Endothelial cell of umbilical vein (primary cell): ENCODE results near the gene KRTAP26-1.

ENCODE experiments used
- CTCF ChIP-seq, 2 donors: IDR thresholded peaks; 1 replicate in 1 of 2; 2 replicates in 1 of 2; pipeline ENCODE4 v1.5.1; 2011; ENCODE audit warnings: low read length in 2 of 2, mild to moderate bottlenecking in 2 of 2, moderate library complexity in 2 of 2, control low read depth in 1 of 2, inconsistent platforms in 1 of 2, low read depth in 1 of 2; ENCODE audit not compliant: insufficient read depth in 1 of 2; ENCODE audit errors: extremely low read depth in 1 of 2
- JUN ChIP-seq: IDR thresholded peaks from 2 replicates; pipeline ENCODE4 v1.6.1; 2011; ENCODE audit warnings: borderline replicate concordance, low read depth; ENCODE audit not compliant: insufficient read length, insufficient read depth
- POLR2A ChIP-seq: IDR thresholded peaks from 2 replicates; pipeline ENCODE4 v1.6.1; 2012; ENCODE audit warnings: low read depth, mild to moderate bottlenecking, control low read depth, low read length
- POLR2AphosphoS5 ChIP-seq: IDR thresholded peaks from 2 replicates; pipeline ENCODE4 v1.6.1; 2012; ENCODE audit warnings: low read depth, mild to moderate bottlenecking, control low read depth, low read length, moderate library complexity; ENCODE audit not compliant: insufficient read depth

- TF ChIP-seq CTCF (IDR thresholded peaks at IDR 0.05; ENCODE audit: extremely low read depth in 1 of 2, insufficient read depth in 1 of 2, low read depth in 1 of 2, low read length in 2 of 2) (no peak), POLR2A (no peak), JUN (no peak), POLR2AphosphoS5 (no peak)
Observed at GRCh38 chr21:30269803-30270530, 50.1 kb downstream of the KRTAP26-1 start.
